Kidney (tissue), 14 donors: ENCODE data around the gene CUL2. TPM values are rescaled to one million over a fixed set of nuclear protein-coding genes. Genes with fewer than 3 reads are reported as not detected.

Experiments
- DNase-seq, 5 donors: peaks; one replicate each; pipeline ENCODE4 v3.0.0-alpha.2; 2013 to 2020
- FAIRE-seq: peaks from 2 replicates; lab custom pipeline; 2012; peaks lifted over from hg19 to GRCh38; lab: Jason Lieb, UNC
- H3K27ac ChIP-seq, 2 donors: one replicate each; pipeline ENCODE4 v1.7.0; 2013; ENCODE audit warnings: low read depth in 2 of 2, low read length in 2 of 2, inconsistent platforms in 1 of 2
- H3K27me3 ChIP-seq: one replicate; pipeline ENCODE4 v1.7.1; 2013; ENCODE audit warnings: low read length, inconsistent platforms; ENCODE audit not compliant: control insufficient read depth, insufficient read depth
- H3K36me3 ChIP-seq, 3 donors: one replicate each; pipeline versions ENCODE4 v1.7.0 to v1.7.1; 2013; ENCODE audit warnings: low read length in 3 of 3, control low read depth in 1 of 3, inconsistent platforms in 1 of 3; ENCODE audit not compliant: insufficient read depth in 3 of 3, control insufficient read depth in 2 of 3
- H3K4me1 ChIP-seq, 3 donors: one replicate each; pipeline versions ENCODE4 v1.7.0 to v1.7.1; 2013; ENCODE audit warnings: low read length in 3 of 3, inconsistent platforms in 1 of 3, low read depth in 1 of 3; ENCODE audit not compliant: control insufficient read depth in 2 of 3, insufficient read depth in 2 of 3
- H3K4me3 ChIP-seq, 3 donors: one replicate each; pipeline versions ENCODE4 v1.7.0 to v1.8.1; 2013; ENCODE audit warnings: low read length in 3 of 3, control low read depth in 1 of 3, inconsistent platforms in 1 of 3
- H3K9ac ChIP-seq, 3 donors: one replicate each; pipeline versions ENCODE4 v1.7.0 to v1.7.1; 2013; ENCODE audit warnings: low read length in 3 of 3, control low read depth in 1 of 3, inconsistent platforms in 1 of 3
- H3K9me3 ChIP-seq, 3 donors: one replicate each; pipeline versions ENCODE4 v1.7.0 to v1.7.1; 2013; ENCODE audit warnings: low read length in 3 of 3, control low read depth in 1 of 3, inconsistent platforms in 1 of 3; ENCODE audit not compliant: control insufficient read depth in 2 of 3, insufficient read depth in 1 of 3
- CTCF ChIP-seq: IDR thresholded peaks from 3 replicates; pipeline ENCODE4 v1.5.1; 2012; ENCODE audit warnings: mild to moderate bottlenecking, moderate library complexity, borderline replicate concordance; ENCODE audit not compliant: insufficient read depth; ENCODE audit errors: extremely low read depth
- intact Hi-C: fragments of 100-400 bp; cut with DNase I; formaldehyde crosslinking; loops from one replicate; pipeline ENCODE4 v1.11.1; 2022
- polyA plus RNA-seq: library from polyadenylated mRNA; stranded (reverse); fragments of 350-450 nt; fragmentation: Illumina TruSeq; extraction: RNeasy Lipid Tissue Mini Kit (QIAGEN cat#74804); gene quantifications from one replicate; pipeline ENCODE4 v1.2.3, GENCODE V29; 2014; ENCODE audit warnings: low read depth, low replicate concordance; ENCODE audit not compliant: insufficient read depth
- total RNA-seq: library from RNA; stranded (reverse); fragmentation: NEBNext Ultra II Directional; extraction: Animal tissue kit (Norgen Biotek cat#: 25700); gene quantifications from one replicate; pipeline ENCODE4 v1.2.1, GENCODE V29; 2021
- donor health status: control.
- donor health status: control.
- donor health status: control.
- donor health status: control.
- donor health status: control.
- donor health status: DM: yes; HTN: yes; CAD: no.
- donor health status: Normal renal cell carcinoma (clear cell type).

Gene CUL2
- total and polyA plus RNA-seq, 2 donors from 2014 or later = 14.5 to 25.9 TPM

GRCh38 chr10:35058686-35059085, 31.5 kb downstream of the CUL2 start:
- FAIRE-seq = no peak
- no peak for TF ChIP-seq CTCF
- intact Hi-C loops = no loop called here
- H3K36me3 ChIP-seq = peaks cover 3 to 18% (median 14%) of the 10 kb centered on the region in 3 donors
- no peak overlapping the region for H3K4me3 ChIP-seq
- H3K27ac ChIP-seq = no peak overlapping the region
- DNase-seq = no peak
- peaks cover 0 to 5% (median 0%) of the 10 kb centered on the region in 3 donors for H3K4me1 ChIP-seq
- H3K9me3 ChIP-seq = no peaks in the 10 kb centered on the region
- H3K27me3 ChIP-seq = no peaks in the 10 kb centered on the region
- H3K9ac ChIP-seq = no peak overlapping the region

- TF ChIP-seq CTCF = no peak
- Histone ChIP-seq H3K4me1 (peaks cover 0 to 5% (median 0%) of the 10 kb centered on the region in 3 donors), H3K4me3 (no peak overlapping the region), H3K36me3 (peaks cover 5 to 18% (median 14%) of the 10 kb centered on the region in 3 donors), H3K27ac (no peak overlapping the region), H3K9me3 (no peaks in the 10 kb centered on the region), H3K9ac (no peak overlapping the region), H3K27me3 (no peaks in the 10 kb centered on the region)
- peak in 2 of 5 donors; percentile 42 to 56 for DNase-seq
- FAIRE-seq = no peak
- intact Hi-C loops = no loop called here
Measured at GRCh38 chr10:35058134-35058533, 32.0 kb downstream of the CUL2 start.

- Histone ChIP-seq H3K36me3 (peaks cover 7 to 18% (median 16%) of the 10 kb centered on the region in 3 donors), H3K27me3 (no peaks in the 10 kb centered on the region), H3K9ac (no peak overlapping the region), H3K27ac (no peak overlapping the region), H3K9me3 (no peaks in the 10 kb centered on the region), H3K4me3 (no peak overlapping the region), H3K4me1 (peaks cover 0 to 5% (median 0%) of the 10 kb centered on the region in 3 donors)
- DNase-seq = no peak
- intact Hi-C loops = no loop called here
- no peak for TF ChIP-seq CTCF
- FAIRE-seq = no peak
Measured at GRCh38 chr10:35056686-35057085, 33.5 kb downstream of the CUL2 start.

GRCh38 chr10:35056133-35056532, 34.0 kb downstream of the CUL2 start:
- Histone ChIP-seq H3K4me3 (no peak overlapping the region), H3K27me3 (no peaks in the 10 kb centered on the region), H3K36me3 (peaks cover 7 to 18% (median 14%) of the 10 kb centered on the region in 3 donors), H3K9ac (no peak overlapping the region), H3K4me1 (peaks cover 0 to 5% (median 0%) of the 10 kb centered on the region in 3 donors), H3K9me3 (no peaks in the 10 kb centered on the region), H3K27ac (no peak overlapping the region)
- FAIRE-seq (no peak), DNase-seq (no peak)
- intact Hi-C loops = no loop called here
- TF ChIP-seq CTCF = no peak
